ENCODE data around the gene NLRC3.
A peak's percentile ranks its signal among the peaks of the same experiment; 100 is the strongest.
"Not testable (repeated sequence)": the region's sequence is repeated elsewhere in the genome, so short reads cannot be mapped to it uniquely, and the experiment has no call there.

Gene NLRC3

GRCh38 chr16:3609895-3610697 lies 32.9 kb upstream of the NLRC3 start:
- H3K27ac ChIP-seq (ENCODE audit: low read depth, low read length), result no peak overlapping the region
- H3K27me3 ChIP-seq (ENCODE audit: insufficient read depth, low read length), result no peaks in the 10 kb centered on the region
- peaks cover 15% of the 10 kb centered on the region for H3K4me1 ChIP-seq (ENCODE audit: control insufficient read depth, insufficient read depth, low read length, unreplicated experiment)
- H2AFZ ChIP-seq (ENCODE audit: low read length, unreplicated experiment), result no peak overlapping the region
- H3K36me3 ChIP-seq (ENCODE audit: insufficient read depth, low read length), result peaks cover under 1% of the 10 kb centered on the region; the same call in 1 of the 2 replicates
- H3K4me3 ChIP-seq (ENCODE audit: low read depth, low read length), result peak overlapping the region; percentile 84
- H3K79me2 ChIP-seq (ENCODE audit: control insufficient read depth, insufficient read depth, low read length, unreplicated experiment), result peaks cover 29% of the 10 kb centered on the region

DNA sequence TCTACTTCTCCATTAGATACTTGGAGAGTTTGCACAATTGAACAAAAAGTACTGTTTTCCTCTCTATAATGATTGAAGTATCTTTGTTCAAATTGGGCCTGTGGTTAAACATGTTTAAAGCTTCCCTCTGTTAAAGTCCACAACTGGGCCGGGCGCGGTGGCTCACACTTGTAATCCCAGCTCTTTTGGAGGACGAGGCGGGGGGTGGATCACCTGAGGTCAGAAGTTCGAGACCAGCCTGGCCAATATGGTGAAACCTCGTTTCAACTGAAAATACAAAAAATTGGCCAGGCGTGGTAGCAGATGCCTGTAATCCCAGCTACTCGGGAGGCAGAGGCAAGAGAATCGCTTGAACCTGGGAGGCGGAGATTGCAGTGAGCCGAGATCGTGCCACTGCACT lies 31.8 kb upstream of the NLRC3 start:
- not testable (repeated sequence) for H3K27me3 ChIP-seq (ENCODE audit: insufficient read depth, low read length); H3K36me3 ChIP-seq (ENCODE audit: insufficient read depth, low read length); H3K4me3 ChIP-seq (ENCODE audit: low read depth, low read length); H3K27ac ChIP-seq (ENCODE audit: low read depth, low read length); H2AFZ ChIP-seq (ENCODE audit: low read length, unreplicated experiment)
- Histone ChIP-seq H3K79me2 (ENCODE audit: control insufficient read depth, insufficient read depth, low read length, unreplicated experiment) (peaks cover 22% of the 10 kb centered on the region), H3K4me1 (ENCODE audit: control insufficient read depth, insufficient read depth, low read length, unreplicated experiment) (peaks cover 15% of the 10 kb centered on the region)

DNA sequence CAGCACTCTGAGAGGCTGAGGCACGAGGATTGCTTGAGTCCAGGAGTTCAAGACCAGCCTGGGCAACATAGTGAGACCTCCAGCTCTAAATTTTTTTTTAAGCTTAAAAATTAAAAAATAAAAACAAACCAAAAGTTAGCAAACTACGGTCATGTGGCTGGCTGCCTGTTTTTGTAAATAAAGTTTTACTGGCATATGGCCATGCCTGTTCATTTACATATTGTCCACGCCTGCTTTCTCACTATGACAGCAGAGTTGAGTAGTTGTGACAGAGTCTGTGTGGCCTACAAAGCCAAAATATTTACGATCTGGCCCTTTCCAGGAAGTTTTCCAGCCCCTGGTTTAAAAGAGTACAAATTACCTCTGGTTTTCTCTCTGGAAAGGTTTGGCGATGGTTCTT lies 30.9 kb upstream of the NLRC3 start:
- Histone ChIP-seq H3K79me2 (ENCODE audit: control insufficient read depth, insufficient read depth, low read length, unreplicated experiment) (peaks cover 15% of the 10 kb centered on the region), H3K4me1 (ENCODE audit: control insufficient read depth, insufficient read depth, low read length, unreplicated experiment) (peaks cover 11% of the 10 kb centered on the region), H3K27me3 (ENCODE audit: insufficient read depth, low read length) (no peaks in the 10 kb centered on the region), H2AFZ (ENCODE audit: low read length, unreplicated experiment) (no peak overlapping the region), H3K4me3 (ENCODE audit: low read depth, low read length) (no peak overlapping the region), H3K27ac (ENCODE audit: low read depth, low read length) (no peak overlapping the region), H3K36me3 (ENCODE audit: insufficient read depth, low read length) (no peaks in the 10 kb centered on the region)

DNA sequence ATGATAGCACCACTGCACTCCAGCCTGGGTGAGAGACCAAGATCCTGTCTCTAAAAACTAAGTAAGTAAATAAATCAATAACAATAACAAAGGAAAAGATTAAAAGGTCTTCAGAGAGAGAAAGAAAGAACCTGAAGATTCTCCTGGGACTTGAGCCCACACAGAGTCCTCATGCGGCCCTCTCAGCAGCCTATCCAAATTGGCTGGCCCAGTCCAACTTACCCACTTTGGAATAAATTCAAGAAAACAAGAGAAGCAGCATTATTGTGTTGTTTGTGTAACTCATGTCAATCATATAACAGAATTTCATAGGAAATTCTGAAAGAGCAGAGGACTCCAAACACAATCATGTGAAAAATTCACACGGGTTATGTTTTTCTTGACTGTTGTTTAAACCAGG lies 30.4 kb upstream of the NLRC3 start:
- Histone ChIP-seq H2AFZ (ENCODE audit: low read length, unreplicated experiment) (no peak overlapping the region), H3K4me1 (ENCODE audit: control insufficient read depth, insufficient read depth, low read length, unreplicated experiment) (peaks cover 7% of the 10 kb centered on the region), H3K27me3 (ENCODE audit: insufficient read depth, low read length) (no peaks in the 10 kb centered on the region), H3K27ac (ENCODE audit: low read depth, low read length) (no peak overlapping the region), H3K36me3 (ENCODE audit: insufficient read depth, low read length) (no peaks in the 10 kb centered on the region), H3K79me2 (ENCODE audit: control insufficient read depth, insufficient read depth, low read length, unreplicated experiment) (peaks cover 10% of the 10 kb centered on the region), H3K4me3 (ENCODE audit: low read depth, low read length) (no peak overlapping the region)

DNA sequence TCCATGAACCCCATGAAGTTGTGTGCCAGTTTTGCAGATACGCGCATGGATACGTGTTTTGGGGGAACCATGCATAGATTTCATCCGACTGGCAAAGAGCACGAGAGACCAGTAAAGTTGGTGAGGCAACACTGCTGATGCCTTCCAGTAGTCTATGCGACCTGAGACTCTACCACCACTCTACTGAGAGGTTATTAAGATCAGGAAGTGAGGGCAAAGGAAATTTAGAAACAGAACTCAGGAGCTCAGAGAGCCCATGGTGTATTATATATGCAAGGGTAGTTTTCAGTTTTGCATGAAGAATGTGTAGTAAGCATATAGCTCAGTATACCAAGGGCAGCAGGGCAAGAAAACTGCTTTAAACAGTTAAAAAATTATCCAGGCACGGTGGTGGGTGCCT lies 30.0 kb upstream of the NLRC3 start:
- no peaks in the 10 kb centered on the region for H3K36me3 ChIP-seq (ENCODE audit: insufficient read depth, low read length)
- H3K27me3 ChIP-seq (ENCODE audit: insufficient read depth, low read length), result no peaks in the 10 kb centered on the region
- H3K79me2 ChIP-seq (ENCODE audit: control insufficient read depth, insufficient read depth, low read length, unreplicated experiment), result peaks cover 6% of the 10 kb centered on the region
- peaks cover 6% of the 10 kb centered on the region for H3K4me1 ChIP-seq (ENCODE audit: control insufficient read depth, insufficient read depth, low read length, unreplicated experiment)
- no peak overlapping the region for H3K27ac ChIP-seq (ENCODE audit: low read depth, low read length)
- no peak overlapping the region for H3K4me3 ChIP-seq (ENCODE audit: low read depth, low read length)
- H2AFZ ChIP-seq (ENCODE audit: low read length, unreplicated experiment), result no peak overlapping the region

DNA sequence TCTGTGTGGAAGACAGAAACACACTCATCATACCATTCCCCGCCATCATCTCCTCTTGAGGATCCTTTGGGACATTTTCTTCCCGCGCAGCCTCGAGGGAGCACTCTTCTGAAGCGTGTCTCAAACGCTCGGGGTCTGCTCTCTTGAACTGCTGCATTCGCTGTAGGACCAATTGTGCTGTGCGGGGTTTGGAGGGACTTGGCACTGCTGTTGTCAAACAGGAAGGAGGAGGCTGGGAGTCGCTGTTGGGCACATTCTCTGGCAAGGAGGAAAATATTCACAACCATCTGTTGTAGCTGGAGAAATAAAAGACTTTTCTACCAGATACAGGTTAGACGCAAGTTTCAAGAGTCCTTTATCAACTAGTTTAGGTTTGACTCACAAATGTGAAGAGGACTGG lies 29.2 kb upstream of the NLRC3 start:
- no peak overlapping the region for H2AFZ ChIP-seq (ENCODE audit: low read length, unreplicated experiment)
- peaks cover 6% of the 10 kb centered on the region for H3K4me1 ChIP-seq (ENCODE audit: control insufficient read depth, insufficient read depth, low read length, unreplicated experiment)
- no peaks in the 10 kb centered on the region for H3K79me2 ChIP-seq (ENCODE audit: control insufficient read depth, insufficient read depth, low read length, unreplicated experiment)
- no peak overlapping the region for H3K4me3 ChIP-seq (ENCODE audit: low read depth, low read length)
- no peaks in the 10 kb centered on the region; the same call in 1 of the 2 replicates for H3K36me3 ChIP-seq (ENCODE audit: insufficient read depth, low read length)
- no peaks in the 10 kb centered on the region for H3K27me3 ChIP-seq (ENCODE audit: insufficient read depth, low read length)
- H3K27ac ChIP-seq (ENCODE audit: low read depth, low read length), result no peak overlapping the region

DNA sequence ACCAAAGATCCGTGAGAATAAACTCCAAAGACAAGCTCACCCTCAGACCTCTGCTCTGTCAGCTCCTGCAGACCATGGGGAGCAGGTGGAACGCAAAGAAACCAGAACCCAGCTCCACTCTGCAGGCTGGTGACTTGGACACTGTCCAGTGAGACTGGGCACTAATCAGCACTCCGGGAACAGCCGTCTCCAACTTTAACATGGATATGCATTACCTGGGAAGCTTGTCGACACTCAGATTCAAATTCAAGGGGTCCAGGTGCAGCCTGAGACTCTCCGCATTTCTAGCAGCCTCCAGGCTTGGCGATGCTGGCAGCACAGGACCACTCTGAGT lies 25.1 kb upstream of the NLRC3 start:
- no peak overlapping the region for H2AFZ ChIP-seq (ENCODE audit: low read length, unreplicated experiment)
- H3K27me3 ChIP-seq (ENCODE audit: insufficient read depth, low read length), result no peaks in the 10 kb centered on the region
- no peaks in the 10 kb centered on the region for H3K4me1 ChIP-seq (ENCODE audit: control insufficient read depth, insufficient read depth, low read length, unreplicated experiment)
- H3K27ac ChIP-seq (ENCODE audit: low read depth, low read length), result no peak overlapping the region
- H3K4me3 ChIP-seq (ENCODE audit: low read depth, low read length), result no peak overlapping the region
- peaks cover 11% of the 10 kb centered on the region; the same call in 1 of the 2 replicates for H3K36me3 ChIP-seq (ENCODE audit: insufficient read depth, low read length)
- no peaks in the 10 kb centered on the region for H3K79me2 ChIP-seq (ENCODE audit: control insufficient read depth, insufficient read depth, low read length, unreplicated experiment)

GRCh38 chr16:3601614-3602319 lies 24.6 kb upstream of the NLRC3 start:
- H3K27me3 ChIP-seq (ENCODE audit: insufficient read depth, low read length), result no peaks in the 10 kb centered on the region

GRCh38 chr16:3599922-3600321 lies 22.7 kb upstream of the NLRC3 start:
- Histone ChIP-seq H3K36me3 (ENCODE audit: insufficient read depth, low read length) (peaks cover 11% of the 10 kb centered on the region; the same call in 1 of the 2 replicates), H3K27ac (ENCODE audit: low read depth, low read length) (no peak overlapping the region), H3K27me3 (ENCODE audit: insufficient read depth, low read length) (no peaks in the 10 kb centered on the region), H3K79me2 (ENCODE audit: control insufficient read depth, insufficient read depth, low read length, unreplicated experiment) (no peaks in the 10 kb centered on the region), H2AFZ (ENCODE audit: low read length, unreplicated experiment) (no peak overlapping the region), H3K4me1 (ENCODE audit: control insufficient read depth, insufficient read depth, low read length, unreplicated experiment) (no peaks in the 10 kb centered on the region), H3K4me3 (ENCODE audit: low read depth, low read length) (no peak overlapping the region)

More at GRCh38 chr16:3601614-3602319, 24.6 kb upstream of the NLRC3 start:
- Histone ChIP-seq H3K27ac (ENCODE audit: low read depth, low read length) (no peak overlapping the region), H2AFZ (ENCODE audit: low read length, unreplicated experiment) (no peak overlapping the region), H3K79me2 (ENCODE audit: control insufficient read depth, insufficient read depth, low read length, unreplicated experiment) (no peaks in the 10 kb centered on the region), H3K4me1 (ENCODE audit: control insufficient read depth, insufficient read depth, low read length, unreplicated experiment) (no peaks in the 10 kb centered on the region), H3K36me3 (ENCODE audit: insufficient read depth, low read length) (peaks cover 11% of the 10 kb centered on the region; the same call in 1 of the 2 replicates), H3K4me3 (ENCODE audit: low read depth, low read length) (no peak overlapping the region)

DNA sequence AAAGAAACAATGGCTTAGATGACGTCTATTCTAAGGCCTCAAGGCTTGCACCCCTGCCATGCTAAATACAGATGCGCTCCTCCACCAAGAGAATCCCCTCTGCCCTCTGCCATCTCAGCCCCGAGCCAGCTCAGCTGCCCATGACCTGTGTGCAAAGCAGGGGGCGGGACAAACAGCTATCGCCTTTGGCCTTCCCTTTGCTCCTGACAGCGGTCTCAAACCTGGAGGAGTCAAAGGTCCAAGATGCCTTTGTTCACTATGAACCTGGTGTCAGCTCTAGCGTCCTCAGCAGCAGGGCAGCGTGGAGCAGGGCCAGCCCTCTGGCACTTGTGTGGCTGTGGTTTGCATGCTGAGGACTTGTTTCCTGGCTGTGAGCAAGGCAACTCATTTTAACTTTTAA lies 21.9 kb upstream of the NLRC3 start:
- Histone ChIP-seq H3K27me3 (ENCODE audit: insufficient read depth, low read length) (no peaks in the 10 kb centered on the region), H2AFZ (ENCODE audit: low read length, unreplicated experiment) (no peak overlapping the region), H3K4me3 (ENCODE audit: low read depth, low read length) (no peak overlapping the region), H3K27ac (ENCODE audit: low read depth, low read length) (no peak overlapping the region), H3K36me3 (ENCODE audit: insufficient read depth, low read length) (peaks cover 11% of the 10 kb centered on the region; the same call in 1 of the 2 replicates), H3K4me1 (ENCODE audit: control insufficient read depth, insufficient read depth, low read length, unreplicated experiment) (no peaks in the 10 kb centered on the region), H3K79me2 (ENCODE audit: control insufficient read depth, insufficient read depth, low read length, unreplicated experiment) (no peaks in the 10 kb centered on the region)

- no peak overlapping the region for H2AFZ ChIP-seq (ENCODE audit: low read length, unreplicated experiment)
- no peak overlapping the region for H3K4me3 ChIP-seq (ENCODE audit: low read depth, low read length)
- H3K36me3 ChIP-seq (ENCODE audit: insufficient read depth, low read length), result peaks cover 11% of the 10 kb centered on the region; the same call in 1 of the 2 replicates
- no peak overlapping the region for H3K27ac ChIP-seq (ENCODE audit: low read depth, low read length)
- no peaks in the 10 kb centered on the region for H3K27me3 ChIP-seq (ENCODE audit: insufficient read depth, low read length)
- no peaks in the 10 kb centered on the region for H3K79me2 ChIP-seq (ENCODE audit: control insufficient read depth, insufficient read depth, low read length, unreplicated experiment)
- H3K4me1 ChIP-seq (ENCODE audit: control insufficient read depth, insufficient read depth, low read length, unreplicated experiment), result no peaks in the 10 kb centered on the region
Measured at GRCh38 chr16:3598236-3598635, 21.0 kb upstream of the NLRC3 start.
